ENCODE results near the gene DGKI. TPM values are rescaled to one million over a fixed set of nuclear protein-coding genes. Genes with fewer than 3 reads are reported as not detected.

Gene DGKI
- total RNA-seq, 4 donors from 2014 or later: 0.64 to 1.2 (median 1.00) TPM; not detected in 1

- intact Hi-C loops (cut with DNase I; ENCODE audit: low total_unique reads): no loop called here
- no peaks in the 10 kb centered on the region for H3K9me3 ChIP-seq
- H3K27me3 ChIP-seq: peaks cover 31% of the 10 kb centered on the region
- WGBS, 2 donors (ENCODE audit: low coverage in 1 of 2): 76 to 82% methylated on average over 2 of the region's 2 CpGs
- DNase-seq: no peak
- H3K4me3 ChIP-seq: no peak overlapping the region
- H3K36me3 ChIP-seq: no peaks in the 10 kb centered on the region
- no peak for TF ChIP-seq POLR2AphosphoS5 (IDR thresholded peaks at IDR 0.05)
- no peak for TF ChIP-seq CTCF (IDR thresholded peaks at IDR 0.05)
- TF ChIP-seq EP300 (IDR thresholded peaks at IDR 0.05; ENCODE audit: low read depth): no peak
- TF ChIP-seq POLR2A (IDR thresholded peaks at IDR 0.05): no peak
- in situ Hi-C loops (cut with MboI; ENCODE audit: low pct_ligation_motif_present in 1 of 4, low pct_unique_long_range_greater_than_20kb in 1 of 4, low sequenced_read_pairs in 3 of 4): loop anchor here in 1 of 4 donors (25.0 kb wide), 1 partner anchor 188 kb away; no protein-coding TSS in a partner anchor
- peaks cover 0 to 13% (median 10%) of the 10 kb centered on the region in 4 donors for H3K4me1 ChIP-seq
- no peak overlapping the region for H3K27ac ChIP-seq
These were observed 3.8 kb upstream of the DGKI start for GRCh38 chr7:137850571-137850970.

GRCh38 chr7:137848095-137848494 is 1.3 kb upstream of the DGKI start:
- in situ Hi-C loops (cut with MboI; ENCODE audit: low pct_ligation_motif_present in 1 of 4, low pct_unique_long_range_greater_than_20kb in 1 of 4, low sequenced_read_pairs in 3 of 4): loop anchor here in 1 of 4 donors (25.0 kb wide), 1 partner anchor 111 kb away; no protein-coding TSS in a partner anchor
- DNase-seq: no peak
- H3K4me1 ChIP-seq: peaks cover 0 to 13% (median 10%) of the 10 kb centered on the region in 4 donors
- H3K36me3 ChIP-seq: no peaks in the 10 kb centered on the region
- WGBS, 2 donors (ENCODE audit: low coverage in 1 of 2): 84 to 86% methylated on average over 7 to 8 of the region's 8 CpGs
- no peak overlapping the region for H3K27ac ChIP-seq
- H3K27me3 ChIP-seq: peaks cover 53% of the 10 kb centered on the region
- H3K4me3 ChIP-seq: no peak overlapping the region
- intact Hi-C loops (cut with DNase I; ENCODE audit: low total_unique reads): no loop called here
- no peaks in the 10 kb centered on the region for H3K9me3 ChIP-seq
- no peak for TF ChIP-seq POLR2A (IDR thresholded peaks at IDR 0.05)
- no peak for TF ChIP-seq POLR2AphosphoS5 (IDR thresholded peaks at IDR 0.05)

GRCh38 chr7:137847568-137848050 is 835 bp upstream of the DGKI start:
- H3K27ac ChIP-seq: no peak overlapping the region
- H3K4me3 ChIP-seq: peak overlapping the region in 1 of 4 donors; percentile 31
- H3K4me1 ChIP-seq: peaks cover 0 to 13% (median 10%) of the 10 kb centered on the region in 4 donors
- intact Hi-C loops (cut with DNase I; ENCODE audit: low total_unique reads) (no loop called here), in situ Hi-C loops (cut with MboI; ENCODE audit: low pct_ligation_motif_present in 1 of 4, low pct_unique_long_range_greater_than_20kb in 1 of 4, low sequenced_read_pairs in 3 of 4) (loop anchor here in 1 of 4 donors (25.0 kb wide), 1 partner anchor 110 kb away; no protein-coding TSS in a partner anchor)
- TF ChIP-seq POLR2A (IDR thresholded peaks at IDR 0.05) (no peak), POLR2AphosphoS5 (IDR thresholded peaks at IDR 0.05) (no peak), EP300 (IDR thresholded peaks at IDR 0.05; ENCODE audit: low read depth) (no peak), CTCF (IDR thresholded peaks at IDR 0.05) (no peak)
- no peak for DNase-seq
- peaks cover 58% of the 10 kb centered on the region for H3K27me3 ChIP-seq
- H3K9me3 ChIP-seq: no peaks in the 10 kb centered on the region
- no peaks in the 10 kb centered on the region for H3K36me3 ChIP-seq
- 42 to 57% methylated on average over 8 to 18 of the region's 18 CpGs for WGBS, 2 donors (ENCODE audit: low coverage in 1 of 2)

- intact Hi-C loops (cut with DNase I; ENCODE audit: low total_unique reads): no loop called here
- in situ Hi-C loops (cut with MboI; ENCODE audit: low pct_ligation_motif_present in 1 of 4, low pct_unique_long_range_greater_than_20kb in 1 of 4, low sequenced_read_pairs in 3 of 4): loop anchor here in 1 of 4 donors (25.0 kb wide), 1 partner anchor 109 kb away; no protein-coding TSS in a partner anchor
- Histone ChIP-seq H3K36me3 (no peaks in the 10 kb centered on the region), H3K27ac (no peak overlapping the region), H3K9me3 (no peaks in the 10 kb centered on the region), H3K4me1 (peaks cover 0 to 13% (median 10%) of the 10 kb centered on the region in 4 donors), H3K27me3 (peaks cover 62% of the 10 kb centered on the region), H3K4me3 (peak overlapping the region in 2 of 4 donors; percentile 12 to 34)
- DNase-seq: no peak
- TF ChIP-seq CTCF (IDR thresholded peaks at IDR 0.05): no peak
- no peak for TF ChIP-seq POLR2A (IDR thresholded peaks at IDR 0.05)
- TF ChIP-seq POLR2AphosphoS5 (IDR thresholded peaks at IDR 0.05): no peak
- TF ChIP-seq EP300 (IDR thresholded peaks at IDR 0.05; ENCODE audit: low read depth): no peak
- 0 to 27% methylated on average over 1 to 26 of the region's 47 CpGs for WGBS, 2 donors (ENCODE audit: low coverage in 1 of 2)
These were observed 286 bp downstream of the DGKI start for GRCh38 chr7:137846549-137846826.
